ENCODE results near the gene BMPR2. TPM values are rescaled to one million over a fixed set of nuclear protein-coding genes. Genes with fewer than 3 reads are reported as not detected.
"Not testable (repeated sequence)": the region's sequence is repeated elsewhere in the genome, so short reads cannot be mapped to it uniquely, and the experiment has no call there.

Gene BMPR2
- total RNA-seq, 1 donor from 2014 or later, result 8.4 TPM

GRCh38 chr2:202519453-202519852 is 143.3 kb downstream of the BMPR2 start:
- intact Hi-C loops (cut with micrococcal nuclease), result no loop called here

GRCh38 chr2:202521470-202521869 is 145.3 kb downstream of the BMPR2 start:
- intact Hi-C loops (cut with micrococcal nuclease), result no loop called here

- intact Hi-C loops (cut with micrococcal nuclease), result no loop called here
Measured at GRCh38 chr2:202529389-202529788, 153.3 kb downstream of the BMPR2 start.

GRCh38 chr2:202530038-202530437 is 153.9 kb downstream of the BMPR2 start:
- intact Hi-C loops (cut with micrococcal nuclease), result no loop called here

- intact Hi-C loops (cut with micrococcal nuclease), result not testable (repeated sequence)
Measured at GRCh38 chr2:202535290-202535689, 159.2 kb downstream of the BMPR2 start.

- intact Hi-C loops (cut with micrococcal nuclease), result no loop called here
Measured at GRCh38 chr2:202541137-202541536, 165.0 kb downstream of the BMPR2 start.

GRCh38 chr2:202542142-202542541 is 166.0 kb downstream of the BMPR2 start:
- intact Hi-C loops (cut with micrococcal nuclease), result no loop called here

GRCh38 chr2:202545523-202545922 is 169.4 kb downstream of the BMPR2 start:
- intact Hi-C loops (cut with micrococcal nuclease), result no loop called here

- intact Hi-C loops (cut with micrococcal nuclease), result no loop called here
Measured at GRCh38 chr2:202545931-202546330, 169.8 kb downstream of the BMPR2 start.

- intact Hi-C loops (cut with micrococcal nuclease), result not testable (repeated sequence)
Measured at GRCh38 chr2:202546499-202547141, 170.5 kb downstream of the BMPR2 start.

- intact Hi-C loops (cut with micrococcal nuclease), result no loop called here
Measured at GRCh38 chr2:202548240-202548639, 172.1 kb downstream of the BMPR2 start.

GRCh38 chr2:202551000-202551399 is 174.9 kb downstream of the BMPR2 start:
- intact Hi-C loops (cut with micrococcal nuclease), result not testable (repeated sequence)

- intact Hi-C loops (cut with micrococcal nuclease), result no loop called here
Measured at GRCh38 chr2:202555356-202555755, 179.2 kb downstream of the BMPR2 start.

- intact Hi-C loops (cut with micrococcal nuclease), result no loop called here
Measured at GRCh38 chr2:202560200-202560599, 184.1 kb downstream of the BMPR2 start.

- intact Hi-C loops (cut with micrococcal nuclease), result no loop called here
Measured at GRCh38 chr2:202564226-202564625, 188.1 kb downstream of the BMPR2 start.

- intact Hi-C loops (cut with micrococcal nuclease), result no loop called here
Measured at GRCh38 chr2:202566286-202566685, 190.2 kb downstream of the BMPR2 start.

GRCh38 chr2:202574541-202574940 is 198.4 kb downstream of the BMPR2 start:
- intact Hi-C loops (cut with micrococcal nuclease), result loop anchor here (1.0 to 5.0 kb wide), 8 partner anchors 14 to 1078 kb away; partner anchors contain the start of genes CARF, CYP20A1 and WDR12

GRCh38 chr2:202575194-202575593 is 199.1 kb downstream of the BMPR2 start:
- intact Hi-C loops (cut with micrococcal nuclease), result loop anchor here (2.0 kb wide), 1 partner anchor 14 kb away; no protein-coding TSS in a partner anchor

GRCh38 chr2:202577250-202578183 is 201.4 kb downstream of the BMPR2 start:
- intact Hi-C loops (cut with micrococcal nuclease), result no loop called here

GRCh38 chr2:202582846-202583245 is 206.7 kb downstream of the BMPR2 start:
- intact Hi-C loops (cut with micrococcal nuclease), result loop anchor here (10.0 kb wide), 1 partner anchor 182 kb away; no protein-coding TSS in a partner anchor

GRCh38 chr2:202583709-202584219 is 207.6 kb downstream of the BMPR2 start:
- intact Hi-C loops (cut with micrococcal nuclease), result loop anchor here (10.0 kb wide), 1 partner anchor 181 kb away; no protein-coding TSS in a partner anchor
